Measurements from ENCODE around the gene PIMREG. TPM values are rescaled to one million over a fixed set of nuclear protein-coding genes. Genes with fewer than 3 reads are reported as not detected.

PIMREG gene, protein sequence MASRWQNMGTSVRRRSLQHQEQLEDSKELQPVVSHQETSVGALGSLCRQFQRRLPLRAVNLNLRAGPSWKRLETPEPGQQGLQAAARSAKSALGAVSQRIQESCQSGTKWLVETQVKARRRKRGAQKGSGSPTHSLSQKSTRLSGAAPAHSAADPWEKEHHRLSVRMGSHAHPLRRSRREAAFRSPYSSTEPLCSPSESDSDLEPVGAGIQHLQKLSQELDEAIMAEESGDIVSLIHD
- total RNA-seq = 10 to 100 TPM in 1 of 2 experiments, 1 to 10 TPM in 1; 8.4 to 10.0 TPM

DNA sequence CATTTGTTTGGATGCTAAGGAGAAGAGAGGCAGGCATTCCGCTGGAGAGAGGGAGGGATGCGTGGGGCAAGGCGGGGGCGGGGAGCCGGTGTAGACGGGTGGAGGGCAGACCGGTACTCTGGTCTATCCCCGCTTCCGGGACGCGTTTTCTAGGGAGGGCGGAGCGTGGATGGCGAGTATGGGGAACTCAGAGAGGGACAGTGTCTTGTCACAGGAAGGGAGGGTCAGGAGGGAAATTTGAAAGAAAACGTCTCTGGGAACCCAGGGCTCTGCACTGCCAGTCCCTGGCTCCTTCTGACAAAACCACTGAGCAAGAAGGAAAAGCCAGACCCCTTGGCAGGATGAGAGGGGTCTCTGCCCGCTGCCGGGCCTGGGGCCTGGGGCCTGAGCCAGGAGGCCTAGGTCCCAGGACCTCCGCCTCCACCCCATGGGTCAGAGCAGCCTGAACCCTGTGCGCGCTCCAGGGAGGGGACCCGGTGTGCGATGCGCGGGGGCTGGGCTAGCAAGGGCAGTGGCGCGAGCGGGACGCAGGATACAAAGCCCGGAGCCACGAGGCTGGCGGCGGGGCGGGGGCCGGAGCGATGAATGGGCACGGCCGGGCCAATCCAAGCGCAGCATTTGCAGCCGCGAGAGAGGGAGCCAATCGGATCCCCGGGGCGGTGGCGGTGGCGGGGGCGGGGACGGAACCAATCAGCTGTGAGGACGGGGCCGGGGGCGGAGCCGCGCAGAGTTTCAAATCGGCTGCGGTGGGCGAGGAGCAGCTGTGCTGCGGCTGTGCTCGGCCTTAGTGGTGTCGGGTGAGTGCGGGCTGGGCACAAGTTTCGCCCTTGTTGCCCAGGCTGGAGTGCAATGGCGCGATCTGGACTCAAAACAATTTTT lies at the start of gene PIMREG:
Gene PIMREG (plus strand): TSS at position 764 of the 879 bp plus-strand sequence. CDS start 656 bp downstream, outside the sequence.
- ChIA-PET CTCF (interaction anchor here (0.7 to 2.6 kb wide), 3 partner anchors 7 to 862 kb away, joined by 3 to 8 read pairs (median 4); no protein-coding TSS in a partner anchor), POLR2A (interaction anchor here (0.6 kb wide), 1 partner anchor 375 kb away, joined by 5 read pairs; no protein-coding TSS in a partner anchor)
- H3K27me3 Mint-ChIP-seq = peaks cover 7% of the 10 kb centered on the region
- peak; percentile 98 for ATAC-seq
- no peaks in the 10 kb centered on the region for H3K36me3 Mint-ChIP-seq (ENCODE audit: low read depth)
- intact Hi-C loops (cut with DNase I, micrococcal nuclease) = loop anchor here in 1 of 2 experiments (1.0 to 5.0 kb wide), 6 partner anchors 69 to 1252 kb away; partner anchors contain the start of genes C17orf100, DERL2, MED31 and MIS12
- H3K27ac Mint-ChIP-seq = peak within 1 kb of the TSS; percentile 90
- no peaks in the 10 kb centered on the region for H3K9me3 Mint-ChIP-seq (ENCODE audit: low read depth)
- H3K4me3 Mint-ChIP-seq = peak within 1 kb of the TSS; percentile 77
- H3K4me1 Mint-ChIP-seq = peaks cover 12% of the 10 kb centered on the region
- DNase-seq = peak; percentile 97

DNA sequence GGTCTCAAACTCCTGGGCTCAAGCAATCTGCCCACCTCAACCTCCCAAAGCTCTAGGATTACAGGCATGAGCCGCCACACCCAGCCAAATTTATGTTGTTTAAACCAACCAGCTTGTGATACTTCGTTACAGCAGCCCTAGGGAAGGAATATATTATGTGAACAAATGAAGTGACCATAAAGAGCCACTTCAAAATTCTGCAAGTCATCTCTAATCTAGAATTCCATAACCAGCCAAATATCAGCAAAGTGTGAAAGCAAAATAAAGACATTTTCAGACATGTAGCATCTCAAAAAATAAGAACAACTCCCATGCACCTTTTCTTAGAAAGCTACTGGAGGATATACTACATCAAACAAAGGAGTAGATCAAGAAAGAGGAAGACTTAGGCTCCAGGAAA lies 45.3 kb upstream of the PIMREG start:
- CTCF ChIA-PET = no interaction called here
- H3K4me3 Mint-ChIP-seq = no peak overlapping the region
- ATAC-seq (no peak), DNase-seq (no peak)
- no peaks in the 10 kb centered on the region for H3K36me3 Mint-ChIP-seq (ENCODE audit: low read depth)
- POLR2A ChIA-PET = no interaction called here
- H3K4me1 Mint-ChIP-seq = no peaks in the 10 kb centered on the region
- intact Hi-C loops (cut with DNase I, micrococcal nuclease) = no loop called here
- peaks cover 7% of the 10 kb centered on the region for H3K9me3 Mint-ChIP-seq (ENCODE audit: low read depth)
- H3K27ac Mint-ChIP-seq = no peak overlapping the region
- peaks cover 17% of the 10 kb centered on the region for H3K27me3 Mint-ChIP-seq

DNA sequence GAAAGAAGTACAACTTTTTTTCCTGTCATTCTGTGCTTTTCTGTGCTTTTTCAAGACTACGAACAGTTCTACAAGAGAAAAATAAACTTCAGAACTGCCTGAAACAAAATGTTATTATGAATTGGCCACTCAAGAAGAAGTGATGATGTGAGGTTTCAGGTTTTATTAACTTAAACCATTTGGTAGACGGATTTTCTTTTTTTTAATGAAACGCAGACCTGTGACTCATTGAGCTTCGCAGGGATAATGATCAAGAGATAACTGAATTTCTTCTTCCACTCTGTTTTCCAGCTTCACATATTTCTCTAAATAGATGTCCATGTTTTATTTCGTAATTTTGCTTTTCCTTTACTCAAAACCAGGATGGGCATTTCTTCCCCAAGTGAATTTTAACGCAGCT lies 42.0 kb upstream of the PIMREG start:
- H3K36me3 Mint-ChIP-seq (ENCODE audit: low read depth) = no peaks in the 10 kb centered on the region
- CTCF ChIA-PET = no interaction called here
- H3K27me3 Mint-ChIP-seq = peaks cover 12% of the 10 kb centered on the region
- intact Hi-C loops (cut with DNase I, micrococcal nuclease) = no loop called here
- H3K9me3 Mint-ChIP-seq (ENCODE audit: low read depth) = peaks cover 4% of the 10 kb centered on the region
- POLR2A ChIA-PET = no interaction called here
- DNase-seq (no peak), ATAC-seq (no peak)
- H3K27ac Mint-ChIP-seq = no peak overlapping the region
- no peaks in the 10 kb centered on the region for H3K4me1 Mint-ChIP-seq
- H3K4me3 Mint-ChIP-seq = no peak overlapping the region

DNA sequence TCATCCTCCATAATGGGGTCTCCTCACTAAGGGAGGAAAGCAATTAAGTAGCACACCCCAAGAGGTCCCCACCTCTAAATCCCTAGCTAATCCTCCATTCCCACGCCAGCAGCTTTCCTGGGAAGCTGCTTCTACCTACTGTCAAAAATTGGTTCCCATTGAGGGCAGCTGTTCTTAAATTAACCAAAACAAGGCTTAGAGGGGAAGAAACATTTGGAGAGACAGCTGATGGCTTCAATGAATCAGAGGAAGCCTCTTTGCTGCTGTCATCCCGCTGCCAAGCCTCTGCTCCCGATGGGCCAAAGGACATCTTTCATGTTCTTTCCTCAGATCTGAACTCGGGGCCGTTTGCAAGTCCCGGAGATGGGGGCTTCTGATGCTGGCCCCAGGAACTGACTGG lies 36.0 kb upstream of the PIMREG start:
- POLR2A ChIA-PET = no interaction called here

DNA sequence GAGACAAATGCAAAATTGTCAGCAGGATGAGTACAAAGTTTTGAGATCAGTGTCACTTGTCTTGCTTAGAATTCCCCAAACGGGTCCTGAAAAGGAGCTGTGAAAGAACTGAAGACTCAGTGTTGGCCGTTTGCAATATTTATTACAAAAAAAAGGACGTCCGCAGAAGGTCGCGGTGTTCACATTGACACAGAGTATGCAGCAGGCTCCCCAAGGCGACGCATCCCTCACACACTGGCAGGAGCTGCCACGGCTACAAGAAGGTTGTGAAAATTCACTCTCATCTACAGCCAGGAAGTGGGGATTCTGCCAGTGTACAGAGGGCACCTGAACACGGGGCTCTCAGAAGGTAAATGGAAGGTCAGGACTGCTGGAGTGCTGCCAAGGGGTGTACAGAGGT lies 35.5 kb upstream of the PIMREG start:
- Mint-ChIP-seq H3K4me1 (no peaks in the 10 kb centered on the region), H3K9me3 (ENCODE audit: low read depth) (no peaks in the 10 kb centered on the region), H3K27ac (no peak overlapping the region), H3K36me3 (ENCODE audit: low read depth) (no peaks in the 10 kb centered on the region), H3K27me3 (peaks cover 16% of the 10 kb centered on the region), H3K4me3 (no peak overlapping the region)
- DNase-seq (no peak), ATAC-seq (no peak)
- intact Hi-C loops (cut with DNase I, micrococcal nuclease) = no loop called here
- ChIA-PET POLR2A (no interaction called here), CTCF (interaction anchor here (0.6 kb wide), 1 partner anchor 27 kb away, joined by 3 read pairs; the partner anchor contains the start of gene AIPL1)

More for the DNA sequence above, 36.0 kb upstream of the PIMREG start:
- intact Hi-C loops (cut with DNase I, micrococcal nuclease) = no loop called here
- no peak overlapping the region for H3K27ac Mint-ChIP-seq
- no peaks in the 10 kb centered on the region for H3K4me1 Mint-ChIP-seq
- CTCF ChIA-PET = no interaction called here
- H3K4me3 Mint-ChIP-seq = no peak overlapping the region
- H3K27me3 Mint-ChIP-seq = peaks cover 17% of the 10 kb centered on the region
- no peaks in the 10 kb centered on the region for H3K9me3 Mint-ChIP-seq (ENCODE audit: low read depth)
- no peaks in the 10 kb centered on the region for H3K36me3 Mint-ChIP-seq (ENCODE audit: low read depth)
- DNase-seq = no peak
- no peak for ATAC-seq

DNA sequence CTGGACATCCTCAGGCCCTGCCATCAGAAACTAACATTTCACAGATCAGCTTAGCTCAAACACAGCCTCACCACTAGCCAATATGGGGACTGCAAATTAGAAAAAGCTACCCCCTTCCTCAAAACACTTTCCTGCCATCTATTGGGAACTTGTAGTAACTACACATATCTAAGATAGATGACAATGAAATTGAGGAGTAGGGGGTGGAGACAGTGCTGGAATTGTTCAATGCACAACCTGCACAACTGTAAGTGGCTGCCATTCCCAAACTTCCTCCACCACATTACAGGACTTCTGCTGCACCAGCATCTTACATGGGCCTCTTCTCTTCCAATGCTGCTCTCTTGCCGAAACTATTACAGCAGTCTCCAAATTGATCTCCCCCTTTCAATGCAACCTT lies 31.2 kb upstream of the PIMREG start:
- H3K36me3 Mint-ChIP-seq (ENCODE audit: low read depth) = no peaks in the 10 kb centered on the region
- H3K27ac Mint-ChIP-seq = no peak overlapping the region
- H3K4me1 Mint-ChIP-seq = no peaks in the 10 kb centered on the region
- ChIA-PET CTCF (interaction anchor here (0.6 to 1.1 kb wide), 9 partner anchors 15 to 826 kb away, joined by 3 to 4 read pairs (median 4); no protein-coding TSS in a partner anchor), POLR2A (no interaction called here)
- DNase-seq = no peak
- peak; percentile 55 for ATAC-seq
- intact Hi-C loops (cut with DNase I, micrococcal nuclease) = loop anchor here (1.0 to 5.0 kb wide), 3 partner anchors 126 to 821 kb away; partner anchors contain the start of gene WSCD1 (in 1 of the 2)
- no peaks in the 10 kb centered on the region for H3K9me3 Mint-ChIP-seq (ENCODE audit: low read depth)
- peaks cover 7% of the 10 kb centered on the region for H3K27me3 Mint-ChIP-seq
- no peak overlapping the region for H3K4me3 Mint-ChIP-seq

DNA sequence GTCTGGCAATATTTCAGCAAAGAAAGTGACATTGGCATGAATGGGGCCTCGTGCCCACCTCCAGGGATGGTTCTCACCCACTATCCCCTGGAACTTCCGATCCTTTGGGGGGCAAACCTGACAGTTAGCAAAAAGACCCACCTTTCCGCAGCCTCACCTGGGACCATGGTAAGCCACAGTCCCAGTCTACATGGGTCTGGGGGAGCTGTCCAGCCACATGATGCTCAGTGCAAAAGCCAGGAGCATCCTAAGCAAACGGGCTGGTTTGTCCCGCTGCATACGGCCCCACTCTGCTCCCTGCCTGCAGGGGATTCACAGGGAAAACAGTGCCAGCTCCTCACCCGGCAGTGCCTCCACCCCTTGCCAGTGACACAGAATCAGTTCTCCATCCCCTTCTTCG lies 28.6 kb upstream of the PIMREG start:
- no peak overlapping the region for H3K27ac Mint-ChIP-seq
- POLR2A ChIA-PET = no interaction called here
- CTCF ChIA-PET = interaction anchor here (0.6 to 1.4 kb wide), 2 partner anchors 27 to 129 kb away, joined by 3 read pairs; no protein-coding TSS in a partner anchor
- H3K9me3 Mint-ChIP-seq (ENCODE audit: low read depth) = no peaks in the 10 kb centered on the region
- ATAC-seq = no peak
- H3K36me3 Mint-ChIP-seq (ENCODE audit: low read depth) = no peaks in the 10 kb centered on the region
- H3K4me1 Mint-ChIP-seq = no peaks in the 10 kb centered on the region
- peaks cover 10% of the 10 kb centered on the region for H3K27me3 Mint-ChIP-seq
- intact Hi-C loops (cut with DNase I, micrococcal nuclease) = no loop called here
- no peak overlapping the region for H3K4me3 Mint-ChIP-seq
- DNase-seq = no peak

DNA sequence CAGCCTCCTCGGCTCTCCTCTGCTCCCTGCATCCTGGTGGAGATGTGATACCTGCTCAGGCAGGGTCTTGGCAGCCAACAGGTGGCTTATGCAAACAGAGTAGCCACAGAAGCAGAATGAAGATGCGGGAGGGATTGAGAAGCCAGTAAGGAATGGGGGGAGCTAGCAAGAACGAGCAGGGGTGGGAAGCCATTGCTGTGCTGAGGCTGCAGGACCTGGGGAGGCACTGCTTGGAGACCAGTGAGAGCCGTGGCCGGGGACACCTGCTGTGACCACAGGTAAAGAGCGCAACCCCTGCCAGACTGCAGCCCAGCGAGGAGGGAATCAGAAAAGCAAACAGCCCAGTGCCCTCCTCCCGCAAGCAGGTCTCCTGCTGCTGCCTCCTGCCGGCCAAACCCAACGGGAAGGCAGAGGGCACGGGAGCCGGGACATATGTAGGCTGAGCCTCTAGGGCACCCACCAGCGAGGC lies 24.0 kb upstream of the PIMREG start:
- no peaks in the 10 kb centered on the region for H3K4me1 Mint-ChIP-seq
- ATAC-seq (peak; percentile 23), DNase-seq (peak; percentile 60)
- no peaks in the 10 kb centered on the region for H3K36me3 Mint-ChIP-seq (ENCODE audit: low read depth)
- POLR2A ChIA-PET = no interaction called here
- H3K9me3 Mint-ChIP-seq (ENCODE audit: low read depth) = no peaks in the 10 kb centered on the region
- intact Hi-C loops (cut with DNase I, micrococcal nuclease) = loop anchor here (5.0 to 10.0 kb wide), 4 partner anchors 143 to 713 kb away; no protein-coding TSS in a partner anchor
- no peak overlapping the region for H3K27ac Mint-ChIP-seq
- CTCF ChIA-PET = interaction anchor here (0.6 to 1.1 kb wide), 2 partner anchors 143 to 825 kb away, joined by 3 read pairs; no protein-coding TSS in a partner anchor
- no peak overlapping the region for H3K4me3 Mint-ChIP-seq
- peaks cover 12% of the 10 kb centered on the region for H3K27me3 Mint-ChIP-seq

DNA sequence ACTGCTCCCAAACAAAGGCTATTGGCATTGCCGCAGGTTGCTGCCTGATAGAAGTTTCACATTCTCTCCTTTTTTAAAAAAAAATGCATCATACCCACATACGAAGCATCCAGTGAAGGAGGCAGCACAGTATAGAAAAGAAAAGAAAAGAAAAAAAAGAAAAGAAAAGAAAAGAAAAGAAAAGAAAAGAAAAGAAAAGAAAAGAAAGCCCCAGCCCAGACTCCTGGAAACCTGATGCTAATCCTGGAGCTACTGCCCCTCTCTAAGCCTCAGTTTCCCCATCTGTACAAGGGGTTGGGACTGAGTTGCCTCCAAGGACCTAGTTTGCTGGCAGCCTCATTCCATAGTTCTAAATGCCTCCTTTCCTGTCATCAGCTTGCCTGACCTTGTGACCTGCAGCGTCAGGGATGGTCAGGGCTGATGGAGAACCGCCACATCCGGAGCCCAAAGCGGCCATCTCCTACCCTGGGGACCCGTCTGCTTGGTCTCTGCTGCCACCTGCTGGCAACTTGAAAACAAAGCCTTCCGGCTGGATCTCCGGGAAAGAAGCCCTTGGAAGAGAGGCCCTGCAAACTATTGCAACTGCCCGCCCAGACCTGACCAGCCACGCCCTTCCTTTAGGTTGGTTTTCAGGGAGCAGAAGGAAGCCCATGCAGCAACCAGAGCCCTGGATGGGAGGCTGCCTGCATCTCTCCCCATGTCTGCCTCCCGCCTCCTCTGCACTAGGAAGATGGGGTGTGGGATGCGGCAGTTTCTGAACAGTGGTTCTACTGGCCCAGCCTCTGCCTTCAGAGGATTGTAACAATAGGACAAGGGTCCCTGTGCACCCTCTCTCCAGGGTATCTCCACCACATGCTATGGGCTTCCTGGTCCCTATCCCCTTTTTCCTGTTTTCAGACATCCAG lies 22.3 kb upstream of the PIMREG start:
- POLR2A ChIA-PET = no interaction called here
- peak; percentile 65 for ATAC-seq

DNA sequence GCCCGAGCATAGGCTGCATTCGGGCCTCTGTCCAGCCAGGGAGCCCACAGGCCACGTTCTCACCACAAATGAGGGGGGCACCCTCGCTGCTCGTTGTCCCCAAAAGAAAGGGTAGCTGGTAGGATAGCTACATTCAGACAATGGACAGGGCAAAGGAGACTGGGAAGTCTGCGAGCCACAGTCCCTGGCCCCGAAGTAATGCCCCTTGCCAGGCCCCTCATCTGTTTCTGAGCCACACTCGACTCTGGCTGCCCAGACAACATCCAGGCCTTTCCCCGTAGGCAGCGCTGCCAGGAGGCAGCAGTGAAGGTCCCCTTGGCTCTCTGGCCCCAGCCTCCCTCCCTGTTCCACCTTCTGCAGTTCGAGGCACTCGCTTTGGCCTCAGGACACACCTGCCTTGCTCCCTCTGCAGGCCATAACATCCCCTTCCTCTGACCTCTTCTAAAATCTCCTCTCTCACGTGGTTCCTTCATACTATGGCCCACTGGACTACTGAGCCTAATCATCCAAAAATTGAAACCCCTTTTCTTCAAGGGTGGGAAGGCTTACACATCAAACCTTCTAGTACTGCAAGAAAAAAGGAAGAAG lies 21.5 kb upstream of the PIMREG start:
- peaks cover 9% of the 10 kb centered on the region for H3K4me1 Mint-ChIP-seq
- H3K9me3 Mint-ChIP-seq (ENCODE audit: low read depth) = no peaks in the 10 kb centered on the region
- intact Hi-C loops (cut with DNase I, micrococcal nuclease) = loop anchor here (1.0 to 10.0 kb wide), 6 partner anchors 145 to 835 kb away; no protein-coding TSS in a partner anchor
- H3K36me3 Mint-ChIP-seq (ENCODE audit: low read depth) = no peaks in the 10 kb centered on the region
- no peak for DNase-seq
- ChIA-PET POLR2A (no interaction called here), CTCF (interaction anchor here (0.6 to 1.5 kb wide), 3 partner anchors 13 to 1964 kb away, joined by 3 read pairs; no protein-coding TSS in a partner anchor)
- ATAC-seq = no peak
- H3K27ac Mint-ChIP-seq = no peak overlapping the region
- H3K27me3 Mint-ChIP-seq = peaks cover 16% of the 10 kb centered on the region
- H3K4me3 Mint-ChIP-seq = no peak overlapping the region

More for the DNA sequence above, 22.3 kb upstream of the PIMREG start:
- H3K4me1 Mint-ChIP-seq = peaks cover 2% of the 10 kb centered on the region
- intact Hi-C loops (cut with DNase I, micrococcal nuclease) = loop anchor here (1.0 to 10.0 kb wide), 6 partner anchors 145 to 835 kb away; no protein-coding TSS in a partner anchor
- H3K9me3 Mint-ChIP-seq (ENCODE audit: low read depth) = no peaks in the 10 kb centered on the region
- no peaks in the 10 kb centered on the region for H3K36me3 Mint-ChIP-seq (ENCODE audit: low read depth)
- CTCF ChIA-PET = interaction anchor here (0.6 kb wide), 2 partner anchors 636 to 796 kb away, joined by 3 read pairs; no protein-coding TSS in a partner anchor
- H3K27me3 Mint-ChIP-seq = peaks cover 12% of the 10 kb centered on the region
- H3K4me3 Mint-ChIP-seq = no peak overlapping the region
- peak; percentile 87 for DNase-seq
- H3K27ac Mint-ChIP-seq = no peak overlapping the region

All from activated CD4-positive, alpha-beta T cell treated with anti-CD3 and anti-CD28 coated beads for 36 hours (primary cell).